IMR-90 (cell line): Measurements from ENCODE around the gene KDM6B.

Experiments
- MAFK ChIP-seq: IDR thresholded peaks from 2 replicates; pipeline ENCODE4 v1.6.1; 2012; ENCODE audit warnings: low read depth, low read length, improper control_type of control experiment
- POLR2A ChIP-seq: IDR thresholded peaks from 2 replicates; pipeline ENCODE4 v1.6.1; 2012; ENCODE audit warnings: mild to moderate bottlenecking, low read depth, low read length
- RCOR1 ChIP-seq: IDR thresholded peaks from 2 replicates; pipeline ENCODE4 v1.6.1; 2012; ENCODE audit warnings: mild to moderate bottlenecking, low read length, improper control_type of control experiment; ENCODE audit not compliant: insufficient replicate concordance
- RFX5 ChIP-seq: IDR thresholded peaks from 2 replicates; pipeline ENCODE4 v1.8.0; 2012; ENCODE audit warnings: low read depth, mild to moderate bottlenecking, low read length, moderate library complexity
- TF ChIP-seq, protein P1 (sequence below): conservative IDR thresholded peaks from 2 replicates; pipeline ENCODE4 v1.5.1; 2012; ENCODE audit warnings: mild to moderate bottlenecking, low read depth, low read length, improper control_type of control experiment
- TF ChIP-seq, protein P2 (sequence below): fragments of 150-350 bp; IDR thresholded peaks from 2 replicates; pipeline ENCODE4 v1.6.1; 2017; ENCODE audit warnings: mild to moderate bottlenecking, antibody characterized with exemption, low read length, low read depth
- TF ChIP-seq, protein P3 (sequence below): fragments of 150-350 bp; IDR thresholded peaks from 2 replicates; pipeline ENCODE4 v1.6.1; 2016; ENCODE audit warnings: low read depth, mild to moderate bottlenecking, low read length, moderate library complexity, borderline replicate concordance

DNA sequence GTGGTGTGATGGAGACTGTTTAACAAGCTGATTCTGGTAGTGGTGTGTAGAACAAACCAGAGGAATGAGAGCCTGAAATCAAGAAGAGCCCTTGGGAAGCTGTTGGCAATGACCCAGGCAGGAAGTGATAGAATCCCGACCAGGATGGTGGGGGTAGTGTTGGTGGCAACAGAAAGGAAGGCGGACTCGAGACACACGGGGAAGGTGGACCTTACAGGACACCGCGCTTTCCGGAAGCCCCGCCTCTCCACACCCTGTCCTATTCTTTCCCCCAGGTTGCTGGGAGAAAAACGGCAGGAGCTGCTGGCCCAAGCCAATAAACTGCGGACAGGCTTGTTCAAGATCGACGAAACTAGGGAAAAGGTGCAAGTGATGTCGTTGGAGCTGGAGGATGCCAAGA is 30.0 kb upstream of the KDM6B start:
- TF ChIP-seq, protein P1, sequence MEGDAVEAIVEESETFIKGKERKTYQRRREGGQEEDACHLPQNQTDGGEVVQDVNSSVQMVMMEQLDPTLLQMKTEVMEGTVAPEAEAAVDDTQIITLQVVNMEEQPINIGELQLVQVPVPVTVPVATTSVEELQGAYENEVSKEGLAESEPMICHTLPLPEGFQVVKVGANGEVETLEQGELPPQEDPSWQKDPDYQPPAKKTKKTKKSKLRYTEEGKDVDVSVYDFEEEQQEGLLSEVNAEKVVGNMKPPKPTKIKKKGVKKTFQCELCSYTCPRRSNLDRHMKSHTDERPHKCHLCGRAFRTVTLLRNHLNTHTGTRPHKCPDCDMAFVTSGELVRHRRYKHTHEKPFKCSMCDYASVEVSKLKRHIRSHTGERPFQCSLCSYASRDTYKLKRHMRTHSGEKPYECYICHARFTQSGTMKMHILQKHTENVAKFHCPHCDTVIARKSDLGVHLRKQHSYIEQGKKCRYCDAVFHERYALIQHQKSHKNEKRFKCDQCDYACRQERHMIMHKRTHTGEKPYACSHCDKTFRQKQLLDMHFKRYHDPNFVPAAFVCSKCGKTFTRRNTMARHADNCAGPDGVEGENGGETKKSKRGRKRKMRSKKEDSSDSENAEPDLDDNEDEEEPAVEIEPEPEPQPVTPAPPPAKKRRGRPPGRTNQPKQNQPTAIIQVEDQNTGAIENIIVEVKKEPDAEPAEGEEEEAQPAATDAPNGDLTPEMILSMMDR: no peak
- TF ChIP-seq RCOR1: no peak
- TF ChIP-seq, protein P2, sequence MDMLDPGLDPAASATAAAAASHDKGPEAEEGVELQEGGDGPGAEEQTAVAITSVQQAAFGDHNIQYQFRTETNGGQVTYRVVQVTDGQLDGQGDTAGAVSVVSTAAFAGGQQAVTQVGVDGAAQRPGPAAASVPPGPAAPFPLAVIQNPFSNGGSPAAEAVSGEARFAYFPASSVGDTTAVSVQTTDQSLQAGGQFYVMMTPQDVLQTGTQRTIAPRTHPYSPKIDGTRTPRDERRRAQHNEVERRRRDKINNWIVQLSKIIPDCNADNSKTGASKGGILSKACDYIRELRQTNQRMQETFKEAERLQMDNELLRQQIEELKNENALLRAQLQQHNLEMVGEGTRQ: no peak
- no peak for TF ChIP-seq RFX5
- no peak for TF ChIP-seq MAFK
- TF ChIP-seq, protein P3, sequence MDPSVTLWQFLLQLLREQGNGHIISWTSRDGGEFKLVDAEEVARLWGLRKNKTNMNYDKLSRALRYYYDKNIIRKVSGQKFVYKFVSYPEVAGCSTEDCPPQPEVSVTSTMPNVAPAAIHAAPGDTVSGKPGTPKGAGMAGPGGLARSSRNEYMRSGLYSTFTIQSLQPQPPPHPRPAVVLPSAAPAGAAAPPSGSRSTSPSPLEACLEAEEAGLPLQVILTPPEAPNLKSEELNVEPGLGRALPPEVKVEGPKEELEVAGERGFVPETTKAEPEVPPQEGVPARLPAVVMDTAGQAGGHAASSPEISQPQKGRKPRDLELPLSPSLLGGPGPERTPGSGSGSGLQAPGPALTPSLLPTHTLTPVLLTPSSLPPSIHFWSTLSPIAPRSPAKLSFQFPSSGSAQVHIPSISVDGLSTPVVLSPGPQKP: no peak
- TF ChIP-seq POLR2A: no peak
